HG02970 (cell line): Measurements from ENCODE around the gene AIF1.
A peak's percentile ranks its signal among the peaks of the same experiment; 100 is the strongest.

Experiments used
- ATAC-seq: cut with Tn5 transposase; IDR thresholded peaks from one replicate; pipeline ENCODE4 v1.9.1; 2021; ENCODE audit warnings: mild to moderate bottlenecking, moderate library complexity, moderate number of reproducible peaks; ENCODE audit not compliant: unreplicated experiment, low FRiP score

AIF1 gene

GRCh38 chr6:31614684-31615578 is at the start of gene AIF1:
Gene AIF1, plus strand, starts transcription at chr6:31615234. Its CDS starts 96 bp downstream, at chr6:31615330.
- ATAC-seq = no peak

- ATAC-seq = no peak
Observed at GRCh38 chr6:31567531-31568370, 47.3 kb upstream of the AIF1 start.

GRCh38 chr6:31568537-31568961 is 46.5 kb upstream of the AIF1 start:
- ATAC-seq = peak; percentile 55

DNA sequence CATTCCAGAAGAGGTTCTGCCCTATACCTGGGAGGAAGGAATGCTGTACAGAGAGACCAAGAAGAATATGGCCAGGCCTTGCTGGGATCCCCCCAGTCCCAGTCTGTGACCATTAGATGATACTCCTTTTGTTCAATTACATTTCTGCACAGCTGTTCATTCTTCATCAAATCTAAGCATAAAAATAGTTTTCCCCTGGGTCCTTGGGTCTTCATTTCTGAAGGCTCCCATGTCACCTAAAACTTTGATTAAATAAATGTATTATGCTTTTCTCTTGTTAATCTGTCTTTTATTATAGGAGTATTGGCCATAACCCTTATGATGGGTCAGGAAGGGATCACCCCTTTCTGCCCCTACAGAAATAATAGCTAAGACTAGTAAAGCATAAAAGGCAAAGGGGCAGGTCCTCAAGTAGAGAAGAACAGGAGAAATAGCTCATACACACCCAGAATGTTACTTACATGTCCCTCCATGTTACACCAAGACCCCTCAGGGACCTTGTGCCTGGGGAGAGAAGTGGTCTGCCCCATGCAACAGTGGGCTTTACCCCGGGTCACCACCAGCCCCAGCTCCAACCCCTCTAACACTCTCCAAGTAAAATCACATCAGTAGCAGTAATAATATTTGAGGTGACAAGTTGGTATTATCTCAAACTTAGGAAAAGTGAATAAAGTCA is 45.0 kb upstream of the AIF1 start:
- no peak for ATAC-seq

DNA sequence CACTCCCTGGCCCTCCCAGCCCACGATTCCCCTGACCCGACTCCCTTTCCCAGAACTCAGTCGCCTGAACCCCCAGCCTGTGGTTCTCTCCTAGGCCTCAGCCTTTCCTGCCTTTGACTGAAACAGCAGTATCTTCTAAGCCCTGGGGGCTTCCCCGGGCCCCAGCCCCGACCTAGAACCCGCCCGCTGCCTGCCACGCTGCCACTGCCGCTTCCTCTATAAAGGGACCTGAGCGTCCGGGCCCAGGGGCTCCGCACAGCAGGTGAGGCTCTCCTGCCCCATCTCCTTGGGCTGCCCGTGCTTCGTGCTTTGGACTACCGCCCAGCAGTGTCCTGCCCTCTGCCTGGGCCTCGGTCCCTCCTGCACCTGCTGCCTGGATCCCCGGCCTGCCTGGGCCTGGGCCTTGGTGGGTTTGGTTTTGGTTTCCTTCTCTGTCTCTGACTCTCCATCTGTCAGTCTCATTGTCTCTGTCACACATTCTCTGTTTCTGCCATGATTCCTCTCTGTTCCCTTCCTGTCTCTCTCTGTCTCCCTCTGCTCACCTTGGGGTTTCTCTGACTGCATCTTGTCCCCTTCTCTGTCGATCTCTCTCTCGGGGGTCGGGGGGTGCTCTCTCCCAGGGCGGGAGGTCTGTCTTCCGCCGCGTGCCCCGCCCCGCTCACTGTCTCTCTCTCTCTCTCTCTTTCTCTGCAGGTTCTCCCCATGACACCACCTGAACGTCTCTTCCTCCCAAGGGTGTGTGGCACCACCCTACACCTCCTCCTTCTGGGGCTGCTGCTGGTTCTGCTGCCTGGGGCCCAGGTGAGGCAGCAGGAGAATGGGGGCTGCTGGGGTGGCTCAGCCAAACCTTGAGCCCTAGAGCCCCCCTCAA is 42.8 kb upstream of the AIF1 start, which contains the start of gene LTA:
Gene LTA (plus strand): TSS at position 249 of the 871 bp plus-strand sequence. CDS start 454 bp downstream, at position 703.
- ATAC-seq = peak; percentile 24

DNA sequence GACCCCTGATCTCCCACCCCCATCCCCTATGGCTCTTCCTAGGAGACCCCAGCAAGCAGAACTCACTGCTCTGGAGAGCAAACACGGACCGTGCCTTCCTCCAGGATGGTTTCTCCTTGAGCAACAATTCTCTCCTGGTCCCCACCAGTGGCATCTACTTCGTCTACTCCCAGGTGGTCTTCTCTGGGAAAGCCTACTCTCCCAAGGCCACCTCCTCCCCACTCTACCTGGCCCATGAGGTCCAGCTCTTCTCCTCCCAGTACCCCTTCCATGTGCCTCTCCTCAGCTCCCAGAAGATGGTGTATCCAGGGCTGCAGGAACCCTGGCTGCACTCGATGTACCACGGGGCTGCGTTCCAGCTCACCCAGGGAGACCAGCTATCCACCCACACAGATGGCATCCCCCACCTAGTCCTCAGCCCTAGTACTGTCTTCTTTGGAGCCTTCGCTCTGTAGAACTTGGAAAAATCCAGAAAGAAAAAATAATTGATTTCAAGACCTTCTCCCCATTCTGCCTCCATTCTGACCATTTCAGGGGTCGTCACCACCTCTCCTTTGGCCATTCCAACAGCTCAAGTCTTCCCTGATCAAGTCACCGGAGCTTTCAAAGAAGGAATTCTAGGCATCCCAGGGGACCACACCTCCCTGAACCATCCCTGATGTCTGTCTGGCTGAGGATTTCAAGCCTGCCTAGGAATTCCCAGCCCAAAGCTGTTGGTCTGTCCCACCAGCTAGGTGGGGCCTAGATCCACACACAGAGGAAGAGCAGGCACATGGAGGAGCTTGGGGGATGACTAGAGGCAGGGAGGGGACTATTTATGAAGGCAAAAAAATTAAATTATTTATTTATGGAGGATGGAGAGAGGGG is 41.6 kb upstream of the AIF1 start:
- ATAC-seq = no peak

GRCh38 chr6:31574106-31575061 is 40.6 kb upstream of the AIF1 start:
- ATAC-seq = no peak

GRCh38 chr6:31575335-31575901 is 39.6 kb upstream of the AIF1 start, which contains the start of gene TNF:
Gene TNF, plus strand, starts transcription at chr6:31575565. Its CDS starts 177 bp downstream, at chr6:31575742.
- ATAC-seq = no peak

GRCh38 chr6:31575952-31576685 is 38.9 kb upstream of the AIF1 start:
- no peak for ATAC-seq

DNA sequence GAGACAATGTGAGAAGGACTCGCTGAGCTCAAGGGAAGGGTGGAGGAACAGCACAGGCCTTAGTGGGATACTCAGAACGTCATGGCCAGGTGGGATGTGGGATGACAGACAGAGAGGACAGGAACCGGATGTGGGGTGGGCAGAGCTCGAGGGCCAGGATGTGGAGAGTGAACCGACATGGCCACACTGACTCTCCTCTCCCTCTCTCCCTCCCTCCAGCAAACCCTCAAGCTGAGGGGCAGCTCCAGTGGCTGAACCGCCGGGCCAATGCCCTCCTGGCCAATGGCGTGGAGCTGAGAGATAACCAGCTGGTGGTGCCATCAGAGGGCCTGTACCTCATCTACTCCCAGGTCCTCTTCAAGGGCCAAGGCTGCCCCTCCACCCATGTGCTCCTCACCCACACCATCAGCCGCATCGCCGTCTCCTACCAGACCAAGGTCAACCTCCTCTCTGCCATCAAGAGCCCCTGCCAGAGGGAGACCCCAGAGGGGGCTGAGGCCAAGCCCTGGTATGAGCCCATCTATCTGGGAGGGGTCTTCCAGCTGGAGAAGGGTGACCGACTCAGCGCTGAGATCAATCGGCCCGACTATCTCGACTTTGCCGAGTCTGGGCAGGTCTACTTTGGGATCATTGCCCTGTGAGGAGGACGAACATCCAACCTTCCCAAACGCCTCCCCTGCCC is 38.0 kb upstream of the AIF1 start:
- no peak for ATAC-seq

DNA sequence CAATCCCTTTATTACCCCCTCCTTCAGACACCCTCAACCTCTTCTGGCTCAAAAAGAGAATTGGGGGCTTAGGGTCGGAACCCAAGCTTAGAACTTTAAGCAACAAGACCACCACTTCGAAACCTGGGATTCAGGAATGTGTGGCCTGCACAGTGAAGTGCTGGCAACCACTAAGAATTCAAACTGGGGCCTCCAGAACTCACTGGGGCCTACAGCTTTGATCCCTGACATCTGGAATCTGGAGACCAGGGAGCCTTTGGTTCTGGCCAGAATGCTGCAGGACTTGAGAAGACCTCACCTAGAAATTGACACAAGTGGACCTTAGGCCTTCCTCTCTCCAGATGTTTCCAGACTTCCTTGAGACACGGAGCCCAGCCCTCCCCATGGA is 37.5 kb upstream of the AIF1 start:
- no peak for ATAC-seq

DNA sequence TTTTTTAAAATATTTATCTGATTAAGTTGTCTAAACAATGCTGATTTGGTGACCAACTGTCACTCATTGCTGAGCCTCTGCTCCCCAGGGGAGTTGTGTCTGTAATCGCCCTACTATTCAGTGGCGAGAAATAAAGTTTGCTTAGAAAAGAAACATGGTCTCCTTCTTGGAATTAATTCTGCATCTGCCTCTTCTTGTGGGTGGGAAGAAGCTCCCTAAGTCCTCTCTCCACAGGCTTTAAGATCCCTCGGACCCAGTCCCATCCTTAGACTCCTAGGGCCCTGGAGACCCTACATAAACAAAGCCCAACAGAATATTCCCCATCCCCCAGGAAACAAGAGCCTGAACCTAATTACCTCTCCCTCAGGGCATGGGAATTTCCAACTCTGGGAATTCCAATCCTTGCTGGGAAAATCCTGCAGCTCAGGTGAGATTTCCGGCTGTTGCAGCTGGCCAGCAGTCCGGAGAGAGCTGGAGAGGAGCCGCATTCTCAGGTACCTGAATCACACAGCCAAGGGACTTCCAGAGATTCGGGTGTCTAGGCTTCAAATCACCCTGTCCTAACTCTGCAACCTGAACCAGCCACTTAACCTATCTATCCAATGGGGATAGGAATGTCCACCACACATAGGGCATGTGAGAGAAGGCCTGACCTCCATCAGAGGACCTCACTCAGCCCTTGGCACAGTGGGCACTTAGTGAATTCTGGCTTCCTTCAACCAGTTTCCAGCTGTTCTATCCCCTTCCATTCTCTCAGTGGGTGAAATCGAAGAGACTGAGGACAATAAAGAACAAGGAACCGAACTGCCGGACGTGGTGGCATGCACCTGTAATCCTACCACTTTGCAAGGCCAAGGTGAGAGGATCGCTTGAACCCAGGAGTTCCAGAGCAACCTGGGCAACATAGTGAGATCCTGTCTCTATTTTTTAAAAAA is 36.6 kb upstream of the AIF1 start:
- no peak for ATAC-seq

DNA sequence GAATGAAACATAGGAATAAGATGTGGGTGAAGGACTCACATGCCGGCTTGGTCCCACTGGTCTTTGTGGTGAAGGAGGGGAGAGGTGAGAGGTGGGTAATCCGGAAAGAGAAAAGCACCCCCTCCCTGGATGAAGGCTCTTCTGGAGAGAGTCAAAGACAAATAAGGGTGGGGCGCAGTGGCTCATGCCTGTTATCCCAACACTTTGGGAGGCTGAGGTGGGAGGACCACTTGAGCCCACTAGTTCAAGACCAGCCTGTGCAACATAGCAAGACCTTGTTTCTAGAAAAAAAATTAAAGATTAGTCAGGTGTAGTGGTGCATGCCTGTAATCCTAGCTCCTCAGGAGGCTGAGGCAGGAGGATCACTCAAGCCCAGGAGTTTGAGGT is 35.9 kb upstream of the AIF1 start:
- no peak for ATAC-seq

- ATAC-seq = no peak
Observed at GRCh38 chr6:31579546-31580437, 35.2 kb upstream of the AIF1 start.
